Measurements from ENCODE around the gene VWDE.
A peak's percentile ranks its signal among the peaks of the same experiment; 100 is the strongest.

The VWDE gene

GRCh38 chr7:12370249-12370648, 33.4 kb downstream of the VWDE start:
- H3K23ac ChIP-seq (ENCODE audit: low read length in 2 of 2), result no peak overlapping the region
- H3K4me1 ChIP-seq (ENCODE audit: control insufficient read depth, insufficient read depth, low read depth, low read length), result no peaks in the 10 kb centered on the region
- no peak overlapping the region for H4K8ac ChIP-seq (ENCODE audit: low read length)
- H3K18ac ChIP-seq (ENCODE audit: low read depth in 1 of 2, low read length in 2 of 2), result no peak overlapping the region
- H2BK5ac ChIP-seq (ENCODE audit: low read depth, low read length, poor library complexity, severe bottlenecking), result no peak overlapping the region
- no peak overlapping the region for H3K4ac ChIP-seq (ENCODE audit: low read depth in 1 of 2, low read length in 2 of 2)
- H3K4me2 ChIP-seq (ENCODE audit: low read length, poor library complexity, severe bottlenecking), result no peak overlapping the region
- no peak for DNase-seq
- peak overlapping the region in 1 of 2 experiments; percentile 17 for H3K4me3 ChIP-seq (ENCODE audit: insufficient read depth in 1 of 2, low read depth in 1 of 2, low read length in 2 of 2)
- H3K27me3 ChIP-seq (ENCODE audit: control insufficient read depth in 1 of 2, insufficient read depth in 1 of 2, low read length in 2 of 2), result no peaks in the 10 kb centered on the region
- no peak overlapping the region for H3K27ac ChIP-seq (ENCODE audit: low read length, poor library complexity, severe bottlenecking)
- no peaks in the 10 kb centered on the region for H3K79me1 ChIP-seq (replicated peaks; ENCODE audit: low read length, poor library complexity, severe bottlenecking)
- H3K9me3 ChIP-seq (ENCODE audit: control insufficient read depth, low read length), result no peaks in the 10 kb centered on the region
- 97% methylated on average over 6 of the region's 7 CpGs for WGBS
- H4K91ac ChIP-seq (ENCODE audit: low read length), result no peak overlapping the region
- no peaks in the 10 kb centered on the region for H3K36me3 ChIP-seq (ENCODE audit: control insufficient read depth in 1 of 2, insufficient read depth in 2 of 2, low read depth in 1 of 2, low read length in 2 of 2)
- no peak overlapping the region for H2BK15ac ChIP-seq (ENCODE audit: low read depth, poor library complexity, severe bottlenecking)
- H3K14ac ChIP-seq (ENCODE audit: low read length in 2 of 2), result no peak overlapping the region
- no peak overlapping the region for H2AK5ac ChIP-seq (ENCODE audit: low read length, severe bottlenecking)
- H3K9ac ChIP-seq (ENCODE audit: low read length), result peak overlapping the region; percentile 5
- H2BK12ac ChIP-seq (ENCODE audit: low read length in 2 of 2), result no peak overlapping the region
- H2BK120ac ChIP-seq (ENCODE audit: low read depth, low read length), result no peak overlapping the region
- H2AFZ ChIP-seq (ENCODE audit: low read depth, low read length), result no peak overlapping the region

GRCh38 chr7:12369756-12370155, 33.9 kb downstream of the VWDE start:
- Histone ChIP-seq H2BK12ac (ENCODE audit: low read length in 2 of 2) (no peak overlapping the region), H3K18ac (ENCODE audit: low read depth in 1 of 2, low read length in 2 of 2) (no peak overlapping the region), H2AFZ (ENCODE audit: low read depth, low read length) (no peak overlapping the region), H2AK5ac (ENCODE audit: low read length, severe bottlenecking) (no peak overlapping the region), H4K8ac (ENCODE audit: low read length) (no peak overlapping the region), H2BK5ac (ENCODE audit: low read depth, low read length, poor library complexity, severe bottlenecking) (no peak overlapping the region), H3K36me3 (ENCODE audit: control insufficient read depth in 1 of 2, insufficient read depth in 2 of 2, low read depth in 1 of 2, low read length in 2 of 2) (no peaks in the 10 kb centered on the region), H2BK120ac (ENCODE audit: low read depth, low read length) (no peak overlapping the region), H3K79me1 (replicated peaks; ENCODE audit: low read length, poor library complexity, severe bottlenecking) (no peaks in the 10 kb centered on the region), H3K23ac (ENCODE audit: low read length in 2 of 2) (no peak overlapping the region), H3K4me3 (ENCODE audit: insufficient read depth in 1 of 2, low read depth in 1 of 2, low read length in 2 of 2) (peak overlapping the region in 1 of 2 experiments; percentile 17), H3K27me3 (ENCODE audit: control insufficient read depth in 1 of 2, insufficient read depth in 1 of 2, low read length in 2 of 2) (no peaks in the 10 kb centered on the region), H3K9me3 (ENCODE audit: control insufficient read depth, low read length) (no peaks in the 10 kb centered on the region), H4K91ac (ENCODE audit: low read length) (no peak overlapping the region), H3K9ac (ENCODE audit: low read length) (peak overlapping the region; percentile 5), H3K4ac (ENCODE audit: low read depth in 1 of 2, low read length in 2 of 2) (no peak overlapping the region), H2BK15ac (ENCODE audit: low read depth, poor library complexity, severe bottlenecking) (no peak overlapping the region), H3K14ac (ENCODE audit: low read length in 2 of 2) (no peak overlapping the region), H3K4me1 (ENCODE audit: control insufficient read depth, insufficient read depth, low read depth, low read length) (no peaks in the 10 kb centered on the region), H3K27ac (ENCODE audit: low read length, poor library complexity, severe bottlenecking) (no peak overlapping the region), H3K4me2 (ENCODE audit: low read length, poor library complexity, severe bottlenecking) (no peak overlapping the region)
- DNase-seq, result no peak
- 88% methylated on average over 6 of the region's 6 CpGs for WGBS

GRCh38 chr7:12369072-12369471, 34.6 kb downstream of the VWDE start:
- no peak overlapping the region for H4K91ac ChIP-seq (ENCODE audit: low read length)
- no peaks in the 10 kb centered on the region for H3K9me3 ChIP-seq (ENCODE audit: control insufficient read depth, low read length)
- H3K79me1 ChIP-seq (replicated peaks; ENCODE audit: low read length, poor library complexity, severe bottlenecking), result no peaks in the 10 kb centered on the region
- no peaks in the 10 kb centered on the region for H3K4me1 ChIP-seq (ENCODE audit: control insufficient read depth, insufficient read depth, low read depth, low read length)
- no peak overlapping the region for H3K9ac ChIP-seq (ENCODE audit: low read length)
- no peak overlapping the region for H2AK5ac ChIP-seq (ENCODE audit: low read length, severe bottlenecking)
- no peak overlapping the region for H3K14ac ChIP-seq (ENCODE audit: low read length in 2 of 2)
- no peak overlapping the region for H3K23ac ChIP-seq (ENCODE audit: low read length in 2 of 2)
- no peak overlapping the region for H3K4me3 ChIP-seq (ENCODE audit: insufficient read depth in 1 of 2, low read depth in 1 of 2, low read length in 2 of 2)
- no peaks in the 10 kb centered on the region for H3K27me3 ChIP-seq (ENCODE audit: control insufficient read depth in 1 of 2, insufficient read depth in 1 of 2, low read length in 2 of 2)
- no peak overlapping the region for H3K4ac ChIP-seq (ENCODE audit: low read depth in 1 of 2, low read length in 2 of 2)
- H2BK12ac ChIP-seq (ENCODE audit: low read length in 2 of 2), result no peak overlapping the region
- H3K27ac ChIP-seq (ENCODE audit: low read length, poor library complexity, severe bottlenecking), result no peak overlapping the region
- no peak overlapping the region for H3K18ac ChIP-seq (ENCODE audit: low read depth in 1 of 2, low read length in 2 of 2)
- no peak overlapping the region for H2AFZ ChIP-seq (ENCODE audit: low read depth, low read length)
- no peak overlapping the region for H4K8ac ChIP-seq (ENCODE audit: low read length)
- no peaks in the 10 kb centered on the region for H3K36me3 ChIP-seq (ENCODE audit: control insufficient read depth in 1 of 2, insufficient read depth in 2 of 2, low read depth in 1 of 2, low read length in 2 of 2)
- no peak overlapping the region for H2BK15ac ChIP-seq (ENCODE audit: low read depth, poor library complexity, severe bottlenecking)
- H2BK120ac ChIP-seq (ENCODE audit: low read depth, low read length), result no peak overlapping the region
- H2BK5ac ChIP-seq (ENCODE audit: low read depth, low read length, poor library complexity, severe bottlenecking), result no peak overlapping the region
- H3K4me2 ChIP-seq (ENCODE audit: low read length, poor library complexity, severe bottlenecking), result no peak overlapping the region
- DNase-seq, result no peak

DNA sequence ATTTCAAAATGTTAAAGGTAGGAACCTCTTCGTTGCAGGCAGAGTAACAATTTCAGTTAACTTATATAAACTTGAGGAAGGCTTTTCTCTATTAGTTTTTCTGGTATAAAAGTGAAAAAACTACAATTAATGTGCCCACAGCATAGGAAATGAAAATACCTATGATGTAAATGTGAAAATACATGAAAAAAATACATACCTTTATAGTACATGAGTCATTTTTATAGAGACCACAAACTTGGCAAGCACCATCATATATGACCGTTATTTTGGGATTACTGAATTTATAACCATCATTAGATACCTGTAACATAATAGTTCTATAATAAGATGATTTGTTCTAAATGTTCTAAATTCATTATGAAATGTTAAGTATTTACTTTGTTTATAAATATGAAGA, 42.7 kb downstream of the VWDE start:
- Histone ChIP-seq H3K18ac (ENCODE audit: low read depth in 1 of 2, low read length in 2 of 2) (no peak overlapping the region), H3K36me3 (ENCODE audit: control insufficient read depth in 1 of 2, insufficient read depth in 2 of 2, low read depth in 1 of 2, low read length in 2 of 2) (no peaks in the 10 kb centered on the region), H2AFZ (ENCODE audit: low read depth, low read length) (no peak overlapping the region), H3K9ac (ENCODE audit: low read length) (no peak overlapping the region), H2BK12ac (ENCODE audit: low read length in 2 of 2) (no peak overlapping the region), H2BK15ac (ENCODE audit: low read depth, poor library complexity, severe bottlenecking) (no peak overlapping the region), H3K4me3 (ENCODE audit: insufficient read depth in 1 of 2, low read depth in 1 of 2, low read length in 2 of 2) (no peak overlapping the region), H3K27me3 (ENCODE audit: control insufficient read depth in 1 of 2, insufficient read depth in 1 of 2, low read length in 2 of 2) (no peaks in the 10 kb centered on the region), H4K91ac (ENCODE audit: low read length) (no peak overlapping the region), H3K79me1 (replicated peaks; ENCODE audit: low read length, poor library complexity, severe bottlenecking) (no peaks in the 10 kb centered on the region), H2BK5ac (ENCODE audit: low read depth, low read length, poor library complexity, severe bottlenecking) (no peak overlapping the region), H4K8ac (ENCODE audit: low read length) (no peak overlapping the region), H3K14ac (ENCODE audit: low read length in 2 of 2) (no peak overlapping the region), H3K4me2 (ENCODE audit: low read length, poor library complexity, severe bottlenecking) (no peak overlapping the region), H3K4me1 (ENCODE audit: control insufficient read depth, insufficient read depth, low read depth, low read length) (no peaks in the 10 kb centered on the region), H3K9me3 (ENCODE audit: control insufficient read depth, low read length) (no peaks in the 10 kb centered on the region), H2BK120ac (ENCODE audit: low read depth, low read length) (no peak overlapping the region), H3K23ac (ENCODE audit: low read length in 2 of 2) (no peak overlapping the region), H2AK5ac (ENCODE audit: low read length, severe bottlenecking) (no peak overlapping the region), H3K4ac (ENCODE audit: low read depth in 1 of 2, low read length in 2 of 2) (no peak overlapping the region), H3K27ac (ENCODE audit: low read length, poor library complexity, severe bottlenecking) (no peak overlapping the region)
- no peak for DNase-seq
- WGBS, result no CpG with 5 or more reads among the region's 2 CpGs
